ENCODE results near the gene KRTAP10-1.
"Not testable (repeated sequence)": the region's sequence is repeated elsewhere in the genome, so short reads cannot be mapped to it uniquely, and the experiment has no call there.

KRTAP10-1 gene

DNA sequence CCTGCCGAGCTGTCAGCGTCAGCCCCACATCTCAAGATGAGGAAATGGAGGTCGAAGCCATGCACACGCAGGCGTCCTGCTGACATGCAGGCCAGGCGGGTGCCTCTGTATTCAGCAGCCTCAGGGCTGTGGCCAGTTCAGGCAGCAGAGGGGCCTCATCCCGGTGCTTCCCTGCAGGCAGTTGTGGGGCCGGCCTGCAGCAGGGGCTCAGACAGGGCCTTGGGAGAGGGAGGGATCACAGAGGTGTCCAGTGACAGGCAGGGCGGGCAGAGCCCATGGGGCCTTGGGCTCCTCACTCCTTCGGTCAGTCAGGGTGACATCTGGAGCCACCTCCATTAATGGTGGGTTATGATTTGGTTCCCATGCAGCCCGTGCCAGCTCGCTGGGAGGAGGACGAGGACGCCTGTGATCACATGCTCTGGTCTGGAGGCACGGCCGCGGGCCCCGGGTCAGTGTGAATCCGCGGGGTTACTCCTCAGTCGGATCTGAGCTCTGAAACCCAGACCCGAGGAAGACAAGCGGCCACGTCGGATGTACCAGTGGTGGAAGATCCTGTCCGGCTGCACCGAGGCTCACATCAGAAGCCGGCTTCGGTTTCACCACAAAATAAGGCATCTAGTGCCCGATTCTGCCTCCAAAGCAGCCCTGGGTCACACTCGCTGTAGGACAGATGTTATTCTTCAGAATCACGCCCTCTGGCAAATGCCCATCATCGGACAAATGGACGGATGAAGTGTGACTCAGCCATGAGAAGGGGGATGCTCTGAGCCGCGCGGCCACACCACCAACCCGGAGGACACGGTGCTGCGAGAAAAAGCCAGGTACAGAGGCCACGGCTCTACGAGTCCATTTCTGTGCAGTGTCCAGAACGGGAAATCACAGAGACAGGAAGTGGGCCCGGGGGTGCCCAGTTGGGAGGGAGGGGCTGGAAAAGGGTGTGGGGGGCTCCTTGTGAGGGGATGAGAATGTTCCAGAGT, 33.4 kb downstream of the KRTAP10-1 start:
- no peak for TF ChIP-seq Cebpa-rat (IDR thresholded peaks at IDR 0.05)
- H3K27me3 ChIP-seq: no peaks in the 10 kb centered on the region
- H3K4me1 ChIP-seq: peaks cover 40 to 72% (median 58%) of the 10 kb centered on the region in 10 experiments
- H3K4me3 ChIP-seq: no peak overlapping the region
- no peaks in the 10 kb centered on the region for H3K9me3 ChIP-seq (replicated peaks in 1 of 11)
- no peak overlapping the region for H3K27ac ChIP-seq
- H3K4me2 ChIP-seq: peak overlapping the region; percentile 24 to 67 (median 42); a peak in 20 of 22 replicates
- H3K9ac ChIP-seq: peak overlapping the region in 7 of 11 experiments; percentile 11 to 42 (median 32); a peak in 6 of 22 replicates
- H3K36me3 ChIP-seq: peaks cover 0 to 28% (median 6%) of the 10 kb centered on the region in 11 experiments; a peak in 9 of 22 replicates
- H4K20me1 ChIP-seq: peaks cover 0 to 18% (median 0%) of the 10 kb centered on the region in 11 experiments; a peak in 2 of 22 replicates

DNA sequence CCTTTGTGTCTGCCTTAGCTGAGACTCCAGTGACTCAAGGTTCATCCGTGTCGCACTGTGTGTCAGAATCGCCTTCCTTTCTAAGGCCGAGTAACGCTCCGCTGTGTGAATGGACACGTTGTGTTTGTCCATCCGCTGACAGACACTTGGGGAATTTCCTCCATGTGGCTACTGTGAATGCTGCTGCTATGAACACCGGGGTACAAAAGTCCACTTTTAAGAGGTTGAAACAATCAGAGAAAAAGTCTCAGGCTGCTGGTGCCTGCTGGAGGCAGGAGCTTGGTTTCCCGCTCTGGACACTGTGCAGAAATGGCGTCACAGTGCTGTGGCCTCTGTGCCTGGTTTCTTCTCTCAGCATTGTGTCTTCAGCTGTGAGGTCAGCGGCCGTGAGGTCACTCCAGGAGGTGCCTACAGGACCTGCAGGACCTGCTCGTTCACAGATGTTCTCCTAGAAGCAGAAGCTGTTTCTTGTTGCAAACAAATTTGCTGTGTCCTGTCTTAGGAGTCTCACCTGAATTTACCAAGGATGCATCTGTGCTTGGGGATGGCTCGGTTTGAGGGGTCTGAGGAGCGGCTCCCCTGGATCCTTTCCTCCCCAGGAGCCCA, 34.2 kb downstream of the KRTAP10-1 start:
- Histone ChIP-seq H4K20me1 (peaks cover 0 to 13% (median 0%) of the 10 kb centered on the region in 11 experiments; a peak in 2 of 22 replicates), H3K27ac (no peak overlapping the region), H3K27me3 (no peaks in the 10 kb centered on the region), H3K4me1 (peaks cover 38 to 77% (median 62%) of the 10 kb centered on the region in 10 experiments), H3K9ac (no peak overlapping the region; a peak in 1 of 22 replicates), H3K4me3 (no peak overlapping the region), H3K9me3 (replicated peaks in 1 of 11) (no peaks in the 10 kb centered on the region), H3K36me3 (peaks cover 0 to 28% (median 4%) of the 10 kb centered on the region in 11 experiments; a peak in 9 of 22 replicates), H3K4me2 (peak overlapping the region in 5 of 11 experiments; percentile 32 to 67 (median 48); a peak in 7 of 22 replicates)
- TF ChIP-seq Cebpa-rat (IDR thresholded peaks at IDR 0.05): no peak

- H3K36me3 ChIP-seq: peaks cover 0 to 26% (median 4%) of the 10 kb centered on the region in 11 experiments; a peak in 9 of 22 replicates
- peak overlapping the region in 6 of 10 experiments; percentile 0 to 49 (median 37); a peak in 9 of 20 replicates for H3K4me3 ChIP-seq
- H3K9me3 ChIP-seq (replicated peaks in 1 of 11): no peaks in the 10 kb centered on the region
- peak overlapping the region; percentile 42 to 96 (median 85); a peak in 21 of 22 replicates for H3K27ac ChIP-seq
- H3K4me2 ChIP-seq: peak overlapping the region; percentile 27 to 82 (median 64)
- H3K9ac ChIP-seq: peak overlapping the region in 10 of 11 experiments; percentile 42 to 87 (median 78); a peak in 19 of 22 replicates
- H4K20me1 ChIP-seq: no peaks in the 10 kb centered on the region; a peak in 1 of 22 replicates
- peaks cover 32 to 70% (median 51%) of the 10 kb centered on the region in 10 experiments for H3K4me1 ChIP-seq
- no peaks in the 10 kb centered on the region for H3K27me3 ChIP-seq
- TF ChIP-seq Cebpa-rat (IDR thresholded peaks at IDR 0.05): no peak
These were observed 36.0 kb downstream of the KRTAP10-1 start for GRCh38 chr21:44503901-44504399.

DNA sequence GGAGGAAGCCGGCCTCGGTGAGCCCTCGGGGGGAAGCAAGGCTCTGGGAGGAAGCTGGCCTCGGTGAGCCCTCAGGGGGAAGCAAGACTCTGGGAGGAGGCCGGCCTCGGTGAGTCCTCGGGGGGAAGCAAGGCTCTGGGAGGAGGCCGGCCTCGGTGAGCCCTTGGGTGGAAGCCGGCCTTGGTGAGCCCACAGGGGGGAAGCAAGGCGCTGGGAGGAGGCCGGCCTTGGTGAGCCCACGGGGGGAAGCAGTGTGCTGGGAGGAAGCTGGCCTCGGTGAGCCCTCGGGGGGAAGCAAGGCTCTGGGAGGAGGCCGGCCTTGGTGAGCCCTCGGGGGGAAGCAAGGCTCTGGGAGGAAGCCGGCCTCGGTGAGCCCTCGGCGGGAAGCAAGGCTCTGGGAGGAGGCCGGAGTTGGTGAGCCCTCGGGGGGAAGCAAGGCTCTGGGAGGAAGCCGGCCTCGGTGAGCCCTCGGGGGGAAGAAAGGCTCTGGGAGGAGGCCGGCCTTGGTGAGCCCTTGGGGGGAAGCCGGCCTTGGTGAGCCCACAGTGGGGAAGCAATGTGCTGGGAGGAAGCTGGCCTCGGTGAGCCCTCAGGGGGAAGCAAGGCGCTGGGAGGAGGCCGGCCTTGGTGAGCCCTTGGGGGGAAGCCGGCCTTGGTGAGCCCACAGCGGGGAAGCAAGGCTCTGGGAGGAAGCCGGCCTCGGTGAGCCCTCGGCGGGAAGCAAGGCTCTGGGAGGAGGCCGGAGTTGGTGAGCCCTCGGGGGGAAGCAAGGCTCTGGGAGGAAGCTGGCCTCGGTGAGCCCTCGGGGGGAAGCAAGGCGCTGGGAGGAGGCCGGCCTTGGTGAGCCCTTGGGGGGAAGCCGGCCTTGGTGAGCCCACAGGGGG, 36.7 kb downstream of the KRTAP10-1 start:
- peaks cover 0 to 19% (median 0%) of the 10 kb centered on the region in 11 experiments; a peak in 5 of 22 replicates for H3K36me3 ChIP-seq
- peak overlapping the region in 10 of 11 experiments; percentile 42 to 87 (median 78); a peak in 19 of 22 replicates for H3K9ac ChIP-seq
- H3K4me3 ChIP-seq: peak overlapping the region in 5 of 10 experiments; percentile 0 to 49 (median 37); a peak in 8 of 20 replicates
- H3K9me3 ChIP-seq (replicated peaks in 1 of 11); H3K27me3 ChIP-seq; H4K20me1 ChIP-seq: not testable (repeated sequence)
- peaks cover 39 to 76% (median 57%) of the 10 kb centered on the region in 10 experiments for H3K4me1 ChIP-seq
- H3K4me2 ChIP-seq: peak overlapping the region; percentile 27 to 82 (median 64); a peak in 21 of 22 replicates
- H3K27ac ChIP-seq: peak overlapping the region; percentile 42 to 96 (median 85); a peak in 21 of 22 replicates

DNA sequence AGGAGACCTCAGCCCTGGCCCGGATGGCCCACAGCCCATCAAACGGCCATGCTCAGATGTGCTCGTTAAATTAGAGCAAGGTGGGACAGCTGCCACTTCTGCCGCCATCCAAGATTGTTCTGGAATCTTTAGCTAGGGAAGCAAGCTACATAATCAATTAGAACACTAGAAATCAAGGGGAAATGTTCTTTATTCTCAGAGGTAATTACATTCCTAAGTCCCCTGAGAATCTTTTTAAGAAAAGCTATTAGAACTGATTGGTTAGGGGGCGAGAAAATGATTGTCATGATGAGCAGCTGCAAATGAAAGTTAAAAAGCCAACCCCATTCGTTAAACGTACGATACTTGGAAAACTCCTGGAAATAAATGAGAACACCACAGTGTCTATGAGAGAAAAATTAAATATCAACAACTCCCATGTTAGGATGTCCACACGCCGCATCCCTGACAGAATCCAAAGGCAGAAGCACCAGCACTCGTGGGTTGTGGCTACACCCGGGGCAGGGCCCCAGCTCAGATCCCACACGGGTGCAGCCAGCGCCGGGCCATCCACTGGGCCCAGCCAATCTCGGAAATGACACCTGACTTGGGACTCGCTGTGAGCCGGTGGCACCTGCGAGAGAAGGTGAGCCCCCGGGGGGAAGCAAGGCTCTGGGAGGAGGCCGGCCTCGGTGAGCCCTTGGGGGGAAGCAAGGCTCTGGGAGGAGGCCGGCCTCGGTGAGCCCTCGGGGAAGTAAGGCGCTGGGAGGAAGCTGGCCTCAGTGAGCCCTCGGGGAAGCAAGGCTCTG, 37.6 kb downstream of the KRTAP10-1 start:
- Histone ChIP-seq H3K36me3 (peaks cover 0 to 12% (median 0%) of the 10 kb centered on the region in 11 experiments; a peak in 4 of 22 replicates), H3K4me2 (peak overlapping the region in 7 of 11 experiments; percentile 38 to 82 (median 67); a peak in 14 of 22 replicates), H3K9ac (peak overlapping the region in 6 of 11 experiments; percentile 74 to 87 (median 84); a peak in 11 of 22 replicates), H3K27ac (peak overlapping the region; percentile 42 to 96 (median 85); a peak in 18 of 22 replicates), H3K4me3 (peak overlapping the region in 1 of 10 experiments; percentile 49; a peak in 2 of 20 replicates), H4K20me1 (no peaks in the 10 kb centered on the region; a peak in 1 of 22 replicates), H3K4me1 (peaks cover 44 to 82% (median 66%) of the 10 kb centered on the region in 10 experiments), H3K9me3 (replicated peaks in 1 of 11) (no peaks in the 10 kb centered on the region), H3K27me3 (no peaks in the 10 kb centered on the region)
- TF ChIP-seq Cebpa-rat (IDR thresholded peaks at IDR 0.05): no peak

- Histone ChIP-seq H3K4me2 (no peak overlapping the region), H3K27me3 (no peaks in the 10 kb centered on the region), H3K9ac (no peak overlapping the region; a peak in 1 of 22 replicates), H4K20me1 (no peaks in the 10 kb centered on the region; a peak in 1 of 22 replicates), H3K9me3 (replicated peaks in 1 of 11) (peaks cover 0 to 10% (median 0%) of the 10 kb centered on the region in 11 experiments; a peak in 7 of 22 replicates), H3K4me1 (peaks cover 52 to 88% (median 70%) of the 10 kb centered on the region in 10 experiments), H3K27ac (no peak overlapping the region), H3K4me3 (no peak overlapping the region), H3K36me3 (peaks cover 0 to 13% (median 0%) of the 10 kb centered on the region in 11 experiments; a peak in 4 of 22 replicates)
- no peak for TF ChIP-seq Cebpa-rat (IDR thresholded peaks at IDR 0.05)
These were observed 39.9 kb downstream of the KRTAP10-1 start for GRCh38 chr21:44500111-44500510.

DNA sequence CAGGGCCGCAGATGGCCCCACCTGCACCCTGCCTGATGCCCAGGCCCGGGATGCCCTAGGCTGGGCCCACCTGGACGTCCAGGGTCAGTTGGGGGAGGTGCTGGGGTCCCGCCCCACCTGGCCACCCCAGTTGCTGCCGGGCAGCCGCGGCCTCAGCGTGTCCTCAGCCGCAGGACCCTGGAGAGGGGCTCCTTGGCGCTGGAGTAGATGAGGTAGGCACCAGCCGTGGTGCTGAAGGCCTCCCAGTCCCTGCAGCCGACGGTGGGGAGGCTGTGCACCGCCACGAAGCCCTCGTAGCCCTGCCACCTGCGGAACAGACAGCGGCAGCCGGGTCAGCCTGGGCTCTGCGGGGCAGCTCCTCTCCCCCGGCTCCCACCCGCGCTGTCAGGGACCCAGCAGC, 40.4 kb downstream of the KRTAP10-1 start:
- Histone ChIP-seq H4K20me1 (no peaks in the 10 kb centered on the region; a peak in 1 of 22 replicates), H3K4me2 (no peak overlapping the region), H3K36me3 (peaks cover 0 to 18% (median 2%) of the 10 kb centered on the region in 11 experiments; a peak in 8 of 22 replicates), H3K9ac (no peak overlapping the region), H3K4me3 (no peak overlapping the region), H3K27me3 (no peaks in the 10 kb centered on the region), H3K27ac (no peak overlapping the region), H3K9me3 (replicated peaks in 1 of 11) (peaks cover 0 to 15% (median under 1%) of the 10 kb centered on the region in 11 experiments; a peak in 9 of 22 replicates), H3K4me1 (peaks cover 52 to 88% (median 68%) of the 10 kb centered on the region in 10 experiments)
- no peak for TF ChIP-seq Cebpa-rat (IDR thresholded peaks at IDR 0.05)

Measured in BLaER1 treated with 17β-estradiol and CSF1 and Interleukin-3, amounts not matched to agents 10 nM and 100 nM (cell line).